Naive thymus-derived CD4-positive, alpha-beta T cell (primary cell): ENCODE data around the gene KCNK6. TPM values are rescaled to one million over a fixed set of nuclear protein-coding genes. Genes with fewer than 3 reads are reported as not detected.
A peak's percentile ranks its signal among the peaks of the same experiment; 100 is the strongest.
"Not testable (repeated sequence)": the region's sequence is repeated elsewhere in the genome, so short reads cannot be mapped to it uniquely, and the experiment has no call there.

ENCODE experiments used
- ATAC-seq: fragments of 150-1000 bp; cut with Tn5 transposase; 2 replicates; pipeline ENCODE4 v1.10.0; 2021; ENCODE audit warnings: mild to moderate bottlenecking, moderate library complexity
- CTCF ChIA-PET: fragments of 350-600 bp; sonication (Branson Sonifier 250); formaldehyde crosslinking; loops from one replicate; lab custom pipeline; 2021; ENCODE audit warnings: antibody characterized with exemption; lab: Charles Lee
- POLR2A ChIA-PET: fragments of 350-600 bp; sonication (Branson Sonifier 250); formaldehyde crosslinking; loops from one replicate; lab custom pipeline; 2021; ENCODE audit warnings: antibody characterized with exemption, inconsistent platforms; lab: Charles Lee
- DNase-seq, 9 donors: peaks; one replicate each; pipeline versions ENCODE4 v3.0.0 to v3.0.0-alpha.2; 2020 to 2022; ENCODE audit warnings: mixed read lengths in 1 of 9
- H3K27ac ChIP-seq: one replicate; pipeline ENCODE4 v1.7.0; 2013; ENCODE audit warnings: mild to moderate bottlenecking, low read depth, low read length, moderate library complexity
- H3K27me3 ChIP-seq, 2 donors: one replicate each; pipeline ENCODE4 v1.7.0; 2013; ENCODE audit warnings: low read length in 2 of 2, mild to moderate bottlenecking in 2 of 2, moderate library complexity in 2 of 2; ENCODE audit not compliant: control insufficient read depth in 2 of 2, insufficient read depth in 2 of 2
- H3K36me3 ChIP-seq, 3 experiments: 1 replicate in 2 of 3; 2 replicates in 1 of 3; pipeline ENCODE4 v1.7.0; 2013; ENCODE audit warnings: low read length in 3 of 3, mild to moderate bottlenecking in 3 of 3, moderate library complexity in 1 of 3; ENCODE audit not compliant: insufficient read depth in 3 of 3, control insufficient read depth in 2 of 3
- H3K4me1 ChIP-seq, 2 donors: one replicate each; pipeline ENCODE4 v1.7.0; 2013; ENCODE audit warnings: low read length in 2 of 2, mild to moderate bottlenecking in 2 of 2, moderate library complexity in 1 of 2; ENCODE audit not compliant: control insufficient read depth in 2 of 2, insufficient read depth in 2 of 2
- H3K4me3 ChIP-seq: 2 replicates; pipeline ENCODE4 v1.7.0; 2013; ENCODE audit warnings: mild to moderate bottlenecking, low read length
- H3K9me3 ChIP-seq, 3 experiments: 1 replicate in 2 of 3; 2 replicates in 1 of 3; pipeline ENCODE4 v1.7.0; 2013; ENCODE audit warnings: low read length in 3 of 3; ENCODE audit not compliant: control insufficient read depth in 2 of 3
- H3K27ac Mint-ChIP-seq, 9 donors: one replicate each; pipeline ENCODE4 v1.8.0; 2020 to 2022; ENCODE audit warnings: mixed read lengths in 9 of 9, mild to moderate bottlenecking in 8 of 9, moderate library complexity in 5 of 9, inconsistent platforms in 2 of 9
- H3K27me3 Mint-ChIP-seq, 5 donors: one replicate each; pipeline ENCODE4 v1.8.0; 2021 to 2022; ENCODE audit warnings: mixed read lengths in 5 of 5, mild to moderate bottlenecking in 1 of 5
- H3K36me3 Mint-ChIP-seq, 5 donors: one replicate each; pipeline ENCODE4 v1.8.0; 2020 to 2022; ENCODE audit warnings: mixed read lengths in 5 of 5, mild to moderate bottlenecking in 3 of 5, inconsistent platforms in 1 of 5
- H3K4me1 Mint-ChIP-seq, 7 donors: one replicate each; pipeline ENCODE4 v1.8.0; 2020 to 2022; ENCODE audit warnings: mixed read lengths in 7 of 7, mild to moderate bottlenecking in 3 of 7, inconsistent platforms in 1 of 7
- H3K4me3 Mint-ChIP-seq, 10 donors: one replicate each; pipeline ENCODE4 v1.8.0; 2020 to 2022; ENCODE audit warnings: mild to moderate bottlenecking in 10 of 10, mixed read lengths in 10 of 10, moderate library complexity in 6 of 10, inconsistent platforms in 2 of 10
- H3K9me3 Mint-ChIP-seq, 11 donors: one replicate each; pipeline ENCODE4 v1.8.0; 2020 to 2022; ENCODE audit warnings: mixed read lengths in 11 of 11, mild to moderate bottlenecking in 4 of 11, inconsistent platforms in 1 of 11, moderate library complexity in 1 of 11
- intact Hi-C, 2 donors: fragments of 100-400 bp; cut with micrococcal nuclease; formaldehyde crosslinking; loops; one replicate each; pipeline ENCODE4 v1.15.1; 2023
- polyA plus RNA-seq, 2 donors: library from polyadenylated mRNA; unstranded; fragments of 300-500 nt; fragmentation: Illumina TruSeq; gene quantifications; one replicate each; pipeline ENCODE4 v1.2.3, GENCODE V29; 2021
- total RNA-seq, 6 experiments: library from RNA in 5 of 6; stranded (reverse) in 5 of 6; gene quantifications; 1 replicate in 5 of 6; 2 replicates in 1 of 6; pipeline ENCODE4 v1.2.3 and lab custom pipeline; 2021 to 2026

The KCNK6 gene
- total and polyA plus RNA-seq, 7 experiments from 2014 or later: 1.8 to 19.9 (median 9.2) TPM

DNA sequence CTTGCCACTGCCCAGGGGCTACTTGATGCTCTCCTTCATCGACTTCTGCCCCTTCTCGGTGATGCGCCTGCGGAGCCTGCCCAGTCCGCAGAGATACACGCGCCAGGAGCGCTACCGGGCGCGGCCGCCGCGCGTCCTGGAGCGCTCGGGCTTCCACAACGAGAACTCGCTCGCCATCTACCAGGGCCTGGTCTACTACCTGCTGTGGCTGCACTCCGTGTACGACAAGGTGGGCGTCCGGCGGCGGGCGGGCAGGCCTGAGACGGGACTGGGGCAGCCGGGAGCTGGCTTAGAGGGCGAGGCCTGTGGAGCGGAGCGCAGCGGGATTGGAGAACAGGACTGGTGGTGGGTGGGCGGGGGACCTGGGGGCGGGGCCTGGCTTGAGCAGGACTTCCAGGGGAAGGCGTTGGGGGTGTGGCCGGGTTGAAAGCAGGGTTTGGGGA is 42.0 kb downstream of the KCNK6 start:
- intact Hi-C loops: loop anchor here (1.0 kb wide), 4 partner anchors 13 to 45 kb away; partner anchors contain the start of genes PSMD8 (in 2 of the 2), GGN (in 1 of the 2) and SPRED3 (in 1 of the 2)
- CTCF ChIA-PET: interaction anchor here (1.2 kb wide), 1 partner anchor 459 kb away, joined by 3 read pairs; no protein-coding TSS in a partner anchor
- Mint-ChIP-seq H3K27ac (no peak overlapping the region), H3K27me3 (peaks cover 0 to 38% (median 6%) of the 10 kb centered on the region in 5 donors), H3K36me3 (no peaks in the 10 kb centered on the region), H3K4me3 (peak overlapping the region; percentile 62 to 94 (median 83)), H3K9me3 (no peaks in the 10 kb centered on the region), H3K4me1 (peaks cover 0 to 21% (median 15%) of the 10 kb centered on the region in 7 donors)
- no peaks in the 10 kb centered on the region for H3K9me3 ChIP-seq
- ATAC-seq (peak; percentile 83), DNase-seq (peak in 8 of 9 donors; percentile 17 to 80 (median 34))
- H3K36me3 ChIP-seq: no peaks in the 10 kb centered on the region
- H3K4me1 ChIP-seq: peaks cover 0 to 6% of the 10 kb centered on the region in 2 donors
- peak overlapping the region; percentile 55 for H3K4me3 ChIP-seq
- H3K27ac ChIP-seq: no peak overlapping the region
- POLR2A ChIA-PET: no interaction called here
- no peaks in the 10 kb centered on the region for H3K27me3 ChIP-seq

DNA sequence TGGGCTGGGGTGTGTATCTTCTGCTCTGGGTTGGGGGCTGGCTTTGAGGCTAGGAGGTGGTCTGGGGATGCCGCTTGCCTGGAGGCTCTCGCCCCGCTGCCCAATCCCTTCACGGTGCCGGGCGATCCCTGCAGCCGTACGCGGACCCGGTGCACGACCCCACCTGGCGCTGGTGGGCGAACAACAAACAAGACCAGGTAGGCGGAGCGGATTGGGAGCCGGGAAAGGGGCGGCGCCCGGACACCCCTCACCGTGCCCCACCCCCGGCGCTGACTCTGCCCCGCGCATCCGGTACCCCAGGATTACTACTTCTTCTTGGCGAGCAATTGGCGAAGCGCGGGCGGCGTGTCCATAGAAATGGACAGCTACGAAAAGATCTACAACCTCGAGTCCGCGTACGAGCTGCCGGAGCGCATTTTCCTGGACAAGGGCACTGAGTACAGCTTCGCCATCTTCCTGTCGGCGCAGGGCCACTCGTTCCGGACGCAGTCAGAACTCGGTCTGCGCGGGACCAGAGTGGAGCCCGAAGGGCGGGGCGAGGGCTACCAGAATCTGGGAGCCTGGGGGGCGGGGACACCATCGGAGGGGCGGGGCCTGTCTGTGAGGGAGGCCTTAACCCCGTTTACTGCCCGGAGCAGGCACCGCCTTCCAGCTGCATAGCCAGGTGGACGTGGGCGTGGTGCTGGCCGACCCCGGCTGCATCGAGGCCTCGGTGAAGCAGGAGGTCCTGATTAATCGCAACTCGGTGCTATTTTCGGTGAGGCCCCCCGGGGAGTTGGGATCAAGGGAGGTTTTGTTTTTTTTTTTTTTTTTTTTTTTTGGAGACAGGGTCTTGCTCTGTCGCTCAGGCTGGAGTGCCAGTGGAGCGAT is 42.7 kb downstream of the KCNK6 start:
- H3K36me3 ChIP-seq: no peaks in the 10 kb centered on the region
- H3K4me1 ChIP-seq: peaks cover 0 to 6% of the 10 kb centered on the region in 2 donors
- no peaks in the 10 kb centered on the region for H3K9me3 Mint-ChIP-seq
- no peak overlapping the region for H3K27ac ChIP-seq
- peak overlapping the region; percentile 55 for H3K4me3 ChIP-seq
- H3K4me1 Mint-ChIP-seq: peaks cover 0 to 21% (median 15%) of the 10 kb centered on the region in 7 donors
- no peaks in the 10 kb centered on the region for H3K36me3 Mint-ChIP-seq
- ChIA-PET CTCF (interaction anchor here (0.6 kb wide), 1 partner anchor 12 kb away, joined by 3 read pairs; the partner anchor contains the start of gene PSMD8), POLR2A (no interaction called here)
- intact Hi-C loops: loop anchor here (1.0 kb wide), 4 partner anchors 12 to 46 kb away; partner anchors contain the start of genes PSMD8 (in 2 of the 2), GGN (in 1 of the 2) and SPRED3 (in 1 of the 2)
- peak overlapping the region; percentile 62 to 94 (median 83) for H3K4me3 Mint-ChIP-seq
- ATAC-seq (peak; percentile 70), DNase-seq (peak in 8 of 9 donors; percentile 20 to 87 (median 35))
- no peaks in the 10 kb centered on the region for H3K27me3 ChIP-seq
- H3K27ac Mint-ChIP-seq: peak overlapping the region in 1 of 9 donors; percentile 83
- H3K27me3 Mint-ChIP-seq: peaks cover 0 to 38% (median 8%) of the 10 kb centered on the region in 5 donors
- H3K9me3 ChIP-seq: no peaks in the 10 kb centered on the region

DNA sequence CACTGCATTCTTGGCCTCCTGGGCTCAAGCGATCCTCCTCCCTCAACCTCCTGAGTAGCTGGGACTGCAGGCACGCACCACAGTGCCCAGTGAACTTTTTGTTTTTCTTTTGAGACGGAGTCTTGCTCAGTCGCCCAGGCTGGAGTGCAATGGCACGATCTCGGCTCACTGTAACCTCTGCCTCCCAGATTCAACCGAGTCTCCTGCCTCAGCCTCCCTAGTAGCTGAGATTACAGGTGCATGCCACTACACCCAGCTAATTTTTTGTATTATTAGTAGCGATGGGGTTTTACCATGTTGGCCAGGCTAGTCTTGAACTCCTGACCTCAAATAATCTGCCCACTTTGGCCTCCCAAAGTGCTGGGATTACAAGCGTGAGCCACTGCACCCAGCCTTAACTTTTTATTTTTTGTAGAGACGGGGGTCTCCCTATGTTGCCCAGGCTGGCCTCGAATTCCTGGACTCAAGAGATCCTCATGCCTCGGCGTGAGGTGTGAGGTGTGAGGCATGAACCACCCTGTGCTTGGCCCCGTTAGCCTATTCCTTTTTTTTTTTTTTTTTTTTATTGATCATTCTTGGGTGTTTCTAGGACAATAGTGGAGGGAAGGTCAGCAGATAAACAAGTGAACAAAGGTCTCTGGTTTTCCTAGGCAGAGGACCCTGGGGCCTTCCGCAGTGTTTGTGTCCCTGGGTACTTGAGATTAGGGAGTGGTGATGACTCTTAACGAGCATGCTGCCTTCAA is 43.5 kb downstream of the KCNK6 start:
- ATAC-seq, H3K27ac ChIP-seq, H3K27me3 ChIP-seq, POLR2A ChIA-PET, H3K27ac Mint-ChIP-seq, H3K36me3 ChIP-seq, H3K36me3 Mint-ChIP-seq, H3K9me3 ChIP-seq, H3K4me1 ChIP-seq, DNase-seq, H3K9me3 Mint-ChIP-seq: not testable (repeated sequence)
- Mint-ChIP-seq H3K4me1 (peaks cover 0 to 21% (median 15%) of the 10 kb centered on the region in 7 donors), H3K27me3 (peaks cover 0 to 35% (median 9%) of the 10 kb centered on the region in 5 donors), H3K4me3 (peak overlapping the region in 8 of 10 donors; percentile 48 to 87 (median 68))
- intact Hi-C loops: loop anchor here (1.0 kb wide), 4 partner anchors 11 to 47 kb away; partner anchors contain the start of genes PSMD8 (in 2 of the 2), GGN (in 1 of the 2) and SPRED3 (in 1 of the 2)
- CTCF ChIA-PET: interaction anchor here (0.6 kb wide), 1 partner anchor 11 kb away, joined by 3 read pairs; the partner anchor contains the start of gene PSMD8
- peak overlapping the region; percentile 55 for H3K4me3 ChIP-seq

DNA sequence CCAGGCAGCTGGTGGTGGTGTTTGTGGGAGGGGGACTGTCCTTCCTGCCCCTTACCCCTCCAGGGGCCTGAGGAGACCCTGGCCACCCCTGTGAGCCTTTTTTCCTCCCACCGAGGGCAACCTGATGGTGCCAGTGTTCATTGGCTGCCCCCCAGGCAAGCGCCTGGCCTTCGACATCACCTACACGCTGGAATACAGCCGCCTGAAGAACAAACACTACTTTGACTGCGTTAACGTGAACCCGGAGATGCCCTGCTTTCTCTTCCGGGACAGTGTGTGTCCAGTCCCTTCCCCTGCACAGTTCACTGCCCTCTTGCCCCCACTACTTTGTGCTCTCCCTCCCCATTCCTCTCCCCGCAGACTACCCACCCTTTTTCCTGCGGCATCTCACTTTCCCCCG is 47.4 kb downstream of the KCNK6 start:
- Mint-ChIP-seq H3K27ac (peak overlapping the region in 1 of 9 donors; percentile 46), H3K27me3 (peaks cover 0 to 16% (median 5%) of the 10 kb centered on the region in 5 donors), H3K4me1 (peaks cover 0 to 9% (median 0%) of the 10 kb centered on the region in 7 donors), H3K4me3 (peak overlapping the region in 1 of 10 donors; percentile 29), H3K36me3 (peaks cover 0 to 3% (median 0%) of the 10 kb centered on the region in 5 donors), H3K9me3 (no peaks in the 10 kb centered on the region)
- intact Hi-C loops: no loop called here
- H3K9me3 ChIP-seq: no peaks in the 10 kb centered on the region
- no peak overlapping the region for H3K4me3 ChIP-seq
- peaks cover 0 to 4% of the 10 kb centered on the region in 2 donors for H3K27me3 ChIP-seq
- DNase-seq (no peak), ATAC-seq (no peak)
- H3K4me1 ChIP-seq: peaks cover 0 to 6% of the 10 kb centered on the region in 2 donors
- ChIA-PET POLR2A (no interaction called here), CTCF (no interaction called here)
- H3K27ac ChIP-seq: no peak overlapping the region
- H3K36me3 ChIP-seq: no peaks in the 10 kb centered on the region

DNA sequence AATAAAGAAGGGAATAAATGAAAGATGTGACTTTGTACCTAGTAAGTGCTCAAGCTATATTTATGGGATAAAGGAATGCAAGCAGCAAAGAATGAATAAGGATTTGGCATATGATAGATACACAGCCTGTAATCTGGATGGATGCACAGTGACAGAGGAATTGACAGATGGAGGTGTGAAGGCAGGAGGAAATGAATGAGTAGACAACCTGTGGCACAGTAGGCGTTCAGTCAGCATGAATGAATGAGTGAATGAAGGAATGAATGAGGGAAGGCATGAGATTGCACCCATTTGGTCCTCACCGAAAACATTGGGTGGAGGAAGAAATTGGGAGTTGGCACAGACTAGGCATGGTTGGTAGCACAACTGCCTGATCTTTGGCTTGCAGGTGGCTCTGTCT is 49.9 kb downstream of the KCNK6 start:
- H3K36me3 ChIP-seq: no peaks in the 10 kb centered on the region
- DNase-seq: no peak
- H3K4me3 ChIP-seq: no peak overlapping the region
- CTCF ChIA-PET: no interaction called here
- no peak overlapping the region for H3K4me3 Mint-ChIP-seq
- POLR2A ChIA-PET: no interaction called here
- H3K36me3 Mint-ChIP-seq: peaks cover 0 to 4% (median under 1%) of the 10 kb centered on the region in 5 donors
- H3K9me3 ChIP-seq: no peaks in the 10 kb centered on the region
- no peak overlapping the region for H3K27ac ChIP-seq
- intact Hi-C loops: no loop called here
- no peak overlapping the region for H3K27ac Mint-ChIP-seq
- ATAC-seq: no peak
- H3K27me3 Mint-ChIP-seq: peaks cover 0 to 16% (median 5%) of the 10 kb centered on the region in 5 donors
- no peaks in the 10 kb centered on the region for H3K4me1 ChIP-seq
- peaks cover 1 to 7% (median 6%) of the 10 kb centered on the region in 7 donors for H3K4me1 Mint-ChIP-seq
- H3K9me3 Mint-ChIP-seq: no peaks in the 10 kb centered on the region
- H3K27me3 ChIP-seq: peaks cover 0 to 4% of the 10 kb centered on the region in 2 donors

DNA sequence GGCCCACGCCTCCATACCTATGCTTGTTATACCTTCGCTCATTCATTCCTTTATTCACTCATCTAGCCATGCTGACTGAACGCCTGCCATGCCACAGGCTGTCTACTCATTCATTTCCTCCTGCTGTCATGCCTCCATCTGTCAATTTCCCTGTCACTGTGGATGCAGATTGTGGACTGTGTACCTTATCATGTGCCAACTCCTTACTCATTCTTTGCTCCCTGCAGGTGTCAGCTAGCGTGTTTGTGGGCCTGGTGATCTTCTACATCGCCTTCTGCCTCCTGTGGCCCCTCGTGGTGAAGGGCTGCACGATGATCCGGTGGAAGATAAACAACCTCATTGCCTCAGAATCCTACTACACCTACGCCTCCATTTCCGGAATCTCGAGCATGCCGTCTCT is 50.7 kb downstream of the KCNK6 start:
- H3K4me1 Mint-ChIP-seq: peaks cover 8 to 14% (median 13%) of the 10 kb centered on the region in 7 donors
- DNase-seq: no peak
- intact Hi-C loops: no loop called here

More for the DNA sequence above, 50.7 kb downstream of the KCNK6 start:
- peaks cover under 1 to 3% of the 10 kb centered on the region in 2 donors for H3K4me1 ChIP-seq
- ChIA-PET CTCF (no interaction called here), POLR2A (interaction anchor here (0.7 kb wide), 1 partner anchor 102 kb away, joined by 3 read pairs; no protein-coding TSS in a partner anchor)
- no peak overlapping the region for H3K27ac ChIP-seq
- no peaks in the 10 kb centered on the region for H3K9me3 ChIP-seq
- peaks cover 0 to 4% (median 0%) of the 10 kb centered on the region in 3 experiments for H3K36me3 ChIP-seq
- H3K27me3 Mint-ChIP-seq: peaks cover 0 to 16% (median 5%) of the 10 kb centered on the region in 5 donors
- H3K4me3 ChIP-seq: no peak overlapping the region
- peaks cover 0 to 4% of the 10 kb centered on the region in 2 donors for H3K27me3 ChIP-seq
- peak overlapping the region in 1 of 9 donors; percentile 74 for H3K27ac Mint-ChIP-seq
- no peak for ATAC-seq
- no peak overlapping the region for H3K4me3 Mint-ChIP-seq
- peaks cover 0 to 11% (median 6%) of the 10 kb centered on the region in 5 donors for H3K36me3 Mint-ChIP-seq
- H3K9me3 Mint-ChIP-seq: no peaks in the 10 kb centered on the region
